Lower leg skin (tissue), 3 donors: Measurements from ENCODE around the gene GOLIM4.

Experiments used
- CTCF ChIP-seq, 3 donors: fragments of 450-650 bp; IDR thresholded peaks; one replicate each; pipeline ENCODE4 v1.5.1; 2016; ENCODE audit warnings: antibody characterized with exemption in 3 of 3, mild to moderate bottlenecking in 3 of 3, moderate library complexity in 2 of 3
- POLR2A ChIP-seq, 2 donors: fragments of 450-650 bp; IDR thresholded peaks; one replicate each; pipeline ENCODE4 v1.6.1; 2016 to 2017; ENCODE audit warnings: antibody characterized with exemption in 2 of 2, mild to moderate bottlenecking in 1 of 2, moderate library complexity in 1 of 2

- TF ChIP-seq CTCF (IDR thresholded peaks at IDR 0.05) (no peak), POLR2A (IDR thresholded peaks at IDR 0.05) (no peak)
These were observed 3.8 kb downstream of the GOLIM4 start for GRCh38 chr3:168091941-168092340.
